Sciatic nerve (tissue), 2 donors: ENCODE data around the gene ADD3. TPM values are rescaled to one million over a fixed set of nuclear protein-coding genes. Genes with fewer than 3 reads are reported as not detected.

Experiments used
- ATAC-seq: fragments of 200-7000 bp; cut with Tn5 transposase; one replicate; pipeline ENCODE4 v1.9.1; 2020; ENCODE audit warnings: mild to moderate bottlenecking, moderate library complexity
- DNase-seq: peaks from one replicate; pipeline ENCODE4 v3.0.0-alpha.2; 2020; ENCODE audit warnings: low spot score
- intact Hi-C: fragments of 100-400 bp; cut with DNase I; formaldehyde crosslinking; loops from one replicate; pipeline ENCODE4 v1.14.2; 2022
- total RNA-seq: library from RNA; stranded (reverse); fragmentation: NEBNext Ultra II Directional; extraction: Animal tissue kit (Norgen Biotek cat#: 25700); gene quantifications from one replicate; pipeline ENCODE4 v1.2.1, GENCODE V29; 2021
- donor health status: DM: no; HTN: no; CAD: no.
- donor health status: DM: no; HTN: no; CAD: no.

The ADD3 gene
- total RNA-seq, 1 donor from 2014 or later: 321 TPM

GRCh38 chr10:109996225-109996624 is 11.6 kb upstream of the ADD3 start:
- no peak for DNase-seq
- ATAC-seq: peak; percentile 45
- intact Hi-C loops: no loop called here

GRCh38 chr10:109996766-109997171 is 11.0 kb upstream of the ADD3 start:
- no peak for ATAC-seq
- no peak for DNase-seq
- intact Hi-C loops: no loop called here

GRCh38 chr10:109997233-109997632 is 10.6 kb upstream of the ADD3 start:
- DNase-seq (no peak), ATAC-seq (no peak)
- intact Hi-C loops: no loop called here

- DNase-seq: no peak
- ATAC-seq: no peak
- intact Hi-C loops: no loop called here
Measured at GRCh38 chr10:109998513-109998912, 9.3 kb upstream of the ADD3 start.

GRCh38 chr10:110002801-110003523 is 4.8 kb upstream of the ADD3 start:
- DNase-seq (no peak), ATAC-seq (no peak)
- intact Hi-C loops: no loop called here

- intact Hi-C loops: no loop called here
- DNase-seq (no peak), ATAC-seq (no peak)
Measured at GRCh38 chr10:110003524-110003885, 4.3 kb upstream of the ADD3 start.

GRCh38 chr10:110005719-110006118 is 2.1 kb upstream of the ADD3 start:
- peak; percentile 26 for ATAC-seq
- intact Hi-C loops: no loop called here
- no peak for DNase-seq

GRCh38 chr10:110006358-110007160 is 1.2 kb upstream of the ADD3 start:
- no peak for DNase-seq
- ATAC-seq: peak; percentile 57
- intact Hi-C loops: no loop called here

- intact Hi-C loops: no loop called here
- ATAC-seq (peak; percentile 63), DNase-seq (no peak)
Measured at GRCh38 chr10:110007161-110007700, 553 bp upstream of the ADD3 start.

- peak; percentile 0 for ATAC-seq
- no peak for DNase-seq
- intact Hi-C loops: no loop called here
Measured at GRCh38 chr10:110008518-110009339, 945 bp downstream of the ADD3 start.

- DNase-seq (no peak), ATAC-seq (no peak)
- intact Hi-C loops: no loop called here
Measured at GRCh38 chr10:110009736-110010475, 2.1 kb downstream of the ADD3 start.

- DNase-seq: no peak
- intact Hi-C loops: no loop called here
- ATAC-seq: no peak
Measured at GRCh38 chr10:110010486-110011378, 2.9 kb downstream of the ADD3 start.

GRCh38 chr10:110011681-110012080 is 3.9 kb downstream of the ADD3 start:
- DNase-seq (no peak), ATAC-seq (no peak)
- intact Hi-C loops: no loop called here

- intact Hi-C loops: no loop called here
- ATAC-seq (no peak), DNase-seq (no peak)
Measured at GRCh38 chr10:110013630-110014293, 6.0 kb downstream of the ADD3 start.

GRCh38 chr10:110016039-110016438 is 8.3 kb downstream of the ADD3 start:
- no peak for DNase-seq
- intact Hi-C loops: no loop called here
- ATAC-seq: peak; percentile 55

GRCh38 chr10:110017052-110017451 is 9.3 kb downstream of the ADD3 start:
- DNase-seq (no peak), ATAC-seq (no peak)
- intact Hi-C loops: no loop called here

GRCh38 chr10:110017907-110018306 is 10.1 kb downstream of the ADD3 start:
- DNase-seq (no peak), ATAC-seq (no peak)
- intact Hi-C loops: no loop called here
